Gastroesophageal sphincter (tissue), 3 donors: ENCODE measurements around the gene ARHGAP25.

Experiments used
- EP300 ChIP-seq: sonication (generic); formaldehyde crosslinking; IDR thresholded peaks from one replicate; pipeline ENCODE4 v1.6.1; 2017; ENCODE audit warnings: antibody characterized with exemption, mild to moderate bottlenecking
- POLR2A ChIP-seq, 2 donors: fragments of 450-650 bp; IDR thresholded peaks; one replicate each; pipeline ENCODE4 v1.6.1; 2017; ENCODE audit warnings: antibody characterized with exemption in 2 of 2, mild to moderate bottlenecking in 2 of 2, moderate library complexity in 1 of 2
- POLR2AphosphoS5 ChIP-seq: sonication (generic); formaldehyde crosslinking; IDR thresholded peaks from one replicate; pipeline ENCODE4 v1.6.1; 2017; ENCODE audit warnings: antibody characterized with exemption
- TF ChIP-seq, protein P1 (sequence below), 4 experiments: fragments of 200-600 bp in 2 of 4; fragments of 450-650 bp in 2 of 4; sonication (generic) in 1 of 4; IDR thresholded peaks; one replicate each; pipeline ENCODE4 v1.5.1; 2017 to 2019; ENCODE audit warnings: antibody characterized with exemption in 4 of 4, mild to moderate bottlenecking in 2 of 4, moderate library complexity in 2 of 4

GRCh38 chr2:68832233-68832869 is 97.7 kb downstream of the ARHGAP25 start:
- TF ChIP-seq, protein P1, sequence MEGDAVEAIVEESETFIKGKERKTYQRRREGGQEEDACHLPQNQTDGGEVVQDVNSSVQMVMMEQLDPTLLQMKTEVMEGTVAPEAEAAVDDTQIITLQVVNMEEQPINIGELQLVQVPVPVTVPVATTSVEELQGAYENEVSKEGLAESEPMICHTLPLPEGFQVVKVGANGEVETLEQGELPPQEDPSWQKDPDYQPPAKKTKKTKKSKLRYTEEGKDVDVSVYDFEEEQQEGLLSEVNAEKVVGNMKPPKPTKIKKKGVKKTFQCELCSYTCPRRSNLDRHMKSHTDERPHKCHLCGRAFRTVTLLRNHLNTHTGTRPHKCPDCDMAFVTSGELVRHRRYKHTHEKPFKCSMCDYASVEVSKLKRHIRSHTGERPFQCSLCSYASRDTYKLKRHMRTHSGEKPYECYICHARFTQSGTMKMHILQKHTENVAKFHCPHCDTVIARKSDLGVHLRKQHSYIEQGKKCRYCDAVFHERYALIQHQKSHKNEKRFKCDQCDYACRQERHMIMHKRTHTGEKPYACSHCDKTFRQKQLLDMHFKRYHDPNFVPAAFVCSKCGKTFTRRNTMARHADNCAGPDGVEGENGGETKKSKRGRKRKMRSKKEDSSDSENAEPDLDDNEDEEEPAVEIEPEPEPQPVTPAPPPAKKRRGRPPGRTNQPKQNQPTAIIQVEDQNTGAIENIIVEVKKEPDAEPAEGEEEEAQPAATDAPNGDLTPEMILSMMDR (IDR thresholded peaks at IDR 0.05): peak in 1 of 4 experiments; percentile 2
- TF ChIP-seq POLR2A (IDR thresholded peaks at IDR 0.05) (no peak), EP300 (no peak), POLR2AphosphoS5 (peak; percentile 37)
